GM21367 (cell line): Measurements from ENCODE around the gene FNDC3B.
"Not testable (repeated sequence)": the region's sequence is repeated elsewhere in the genome, so short reads cannot be mapped to it uniquely, and the experiment has no call there.

ENCODE experiments used
- ATAC-seq: cut with Tn5 transposase; IDR thresholded peaks from one replicate; pipeline ENCODE4 v1.9.1; 2021; ENCODE audit not compliant: unreplicated experiment

Gene FNDC3B

DNA sequence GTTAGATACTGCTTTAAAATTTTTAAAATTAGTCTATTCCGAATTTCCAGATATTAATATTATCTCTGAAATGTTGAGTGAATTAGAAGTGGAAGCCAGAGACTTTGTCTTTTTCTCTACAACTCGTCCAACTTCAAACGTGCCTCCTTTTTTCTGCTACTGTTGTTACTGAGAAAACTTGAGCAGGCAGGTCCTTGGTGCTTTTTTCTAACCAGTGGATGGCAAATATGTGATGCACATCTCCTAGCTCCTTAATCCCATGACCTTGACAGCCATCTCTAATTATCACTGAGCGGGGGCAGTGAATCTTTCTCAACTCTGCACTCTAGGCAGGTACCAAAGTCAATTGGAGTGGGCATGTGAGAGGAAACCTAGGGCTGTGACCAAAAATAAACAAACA is 50.7 kb downstream of the FNDC3B start:
- no peak for ATAC-seq

DNA sequence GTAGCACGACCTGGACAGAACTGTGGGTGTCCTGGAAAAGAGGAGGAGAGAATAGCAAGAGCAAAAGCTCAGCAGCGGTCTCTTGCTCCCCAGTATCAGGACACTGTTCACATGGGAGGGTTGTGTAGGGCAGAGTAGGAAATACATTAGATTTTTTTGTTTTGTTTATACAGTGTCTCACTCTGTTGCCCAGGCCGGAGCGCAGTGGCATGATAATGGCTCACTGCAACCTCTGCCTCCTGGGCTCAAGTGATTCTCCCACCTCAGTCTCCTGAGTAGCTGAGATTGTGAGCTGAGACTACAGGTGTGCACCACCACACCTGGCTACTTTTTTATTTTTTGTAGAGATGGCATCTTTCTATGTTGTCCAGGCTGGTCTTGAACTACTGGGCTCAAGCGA is 53.3 kb downstream of the FNDC3B start:
- no peak for ATAC-seq

DNA sequence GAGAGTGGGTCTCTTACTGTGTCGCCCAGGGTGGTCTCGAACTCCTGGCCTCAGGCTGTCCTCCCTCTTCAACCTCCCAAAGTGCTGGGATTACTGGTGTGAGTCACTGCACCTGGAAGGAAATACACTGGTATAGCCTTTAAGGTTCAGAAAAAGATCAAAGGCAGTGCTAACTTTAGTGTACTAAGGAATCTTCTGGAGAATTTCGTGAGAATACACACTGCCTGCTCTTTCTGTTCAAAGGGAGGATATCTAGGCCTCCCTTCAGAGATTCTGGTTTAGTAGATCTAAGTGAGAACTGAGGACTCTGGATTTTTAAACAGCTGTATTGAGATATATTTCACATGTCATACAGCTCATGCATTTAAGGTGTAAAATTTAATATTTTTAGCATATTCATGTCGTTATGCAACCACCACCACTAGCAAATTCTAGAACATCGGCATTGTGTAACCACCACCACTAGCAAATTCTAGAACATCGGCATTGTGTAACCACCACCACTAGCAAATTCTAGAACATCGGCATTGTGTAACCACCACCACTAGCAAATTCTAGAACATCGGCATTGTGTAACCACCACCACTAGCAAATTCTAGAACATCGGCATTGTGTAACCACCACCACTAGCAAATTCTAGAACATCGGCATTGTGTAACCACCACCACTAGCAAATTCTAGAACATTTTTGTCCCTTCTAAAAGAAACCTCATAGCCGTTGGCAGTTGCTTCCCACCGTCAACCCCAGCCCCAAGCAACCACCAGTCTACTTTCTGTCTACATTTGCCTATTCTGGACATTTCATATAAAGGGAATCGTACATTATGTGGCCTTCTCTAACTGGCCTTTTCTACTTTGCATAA is 54.4 kb downstream of the FNDC3B start:
- not testable (repeated sequence) for ATAC-seq

DNA sequence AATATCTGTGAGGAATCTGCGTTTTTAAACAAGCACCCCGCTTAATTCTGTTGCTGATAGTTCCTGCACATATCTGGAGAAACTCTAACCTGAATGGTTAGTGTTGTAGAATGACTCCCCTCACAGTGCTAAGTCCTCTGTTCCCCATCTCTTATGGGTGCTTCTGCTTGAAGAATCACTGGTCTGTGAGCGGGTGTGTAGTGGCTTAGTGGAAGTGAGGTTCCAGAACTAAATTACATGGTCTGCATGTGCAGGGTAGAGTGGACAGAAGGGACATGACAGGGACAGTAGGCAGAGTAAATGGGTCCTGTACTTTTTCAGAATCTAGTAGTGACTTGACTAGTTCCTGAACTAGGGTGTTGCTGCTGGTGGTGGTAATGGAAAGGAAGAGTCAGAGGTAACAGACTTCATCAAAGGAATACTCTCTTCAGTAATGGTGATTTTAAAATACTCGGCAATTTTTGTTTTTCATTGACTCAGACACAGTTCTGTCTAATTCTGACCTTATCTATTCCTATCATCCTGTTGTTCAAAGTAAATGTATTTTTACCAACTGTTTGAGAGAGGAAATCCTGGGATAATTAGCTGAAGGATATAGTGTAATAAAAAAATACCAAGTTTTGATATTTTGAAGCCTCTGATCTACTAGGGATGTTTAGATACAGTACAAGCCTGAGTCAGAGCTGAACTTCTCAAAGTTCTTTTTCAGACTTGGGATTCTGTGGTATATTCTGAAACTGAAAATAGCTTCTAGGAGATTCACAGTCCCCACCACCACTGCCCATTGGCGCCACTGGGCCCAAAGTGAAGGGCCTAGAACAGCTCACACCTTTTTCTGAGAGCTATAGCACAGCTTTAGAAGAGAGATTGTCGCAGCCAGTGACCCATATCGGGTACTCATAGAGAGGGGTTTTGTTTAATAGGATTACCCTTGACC is 55.5 kb downstream of the FNDC3B start:
- ATAC-seq = peak; percentile 92

DNA sequence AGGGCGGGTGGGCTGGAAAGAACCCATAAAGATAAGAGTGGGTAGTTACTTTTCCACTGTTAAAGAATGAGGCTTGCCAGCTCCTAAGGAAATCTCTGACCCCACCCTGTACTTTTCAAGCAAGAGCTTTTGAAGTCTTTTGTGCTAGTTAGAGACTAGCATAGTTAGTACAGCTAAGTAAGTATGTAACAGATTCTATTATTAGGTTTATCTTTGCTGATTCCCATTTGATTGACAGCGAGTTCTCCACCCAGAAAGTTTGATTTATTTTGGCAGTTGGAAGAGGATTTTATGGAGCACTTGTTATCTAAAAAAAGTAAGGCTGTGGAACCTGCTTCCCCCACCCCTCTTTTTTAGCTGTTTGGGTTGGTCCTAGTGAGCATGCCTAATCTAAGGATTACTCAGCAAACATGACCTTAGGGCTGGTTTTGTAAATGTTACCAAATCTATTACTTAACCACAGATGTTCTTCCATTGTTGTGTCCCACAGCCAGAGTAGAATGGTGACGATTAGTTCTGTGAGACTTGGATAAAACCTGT is 57.6 kb downstream of the FNDC3B start:
- no peak for ATAC-seq

DNA sequence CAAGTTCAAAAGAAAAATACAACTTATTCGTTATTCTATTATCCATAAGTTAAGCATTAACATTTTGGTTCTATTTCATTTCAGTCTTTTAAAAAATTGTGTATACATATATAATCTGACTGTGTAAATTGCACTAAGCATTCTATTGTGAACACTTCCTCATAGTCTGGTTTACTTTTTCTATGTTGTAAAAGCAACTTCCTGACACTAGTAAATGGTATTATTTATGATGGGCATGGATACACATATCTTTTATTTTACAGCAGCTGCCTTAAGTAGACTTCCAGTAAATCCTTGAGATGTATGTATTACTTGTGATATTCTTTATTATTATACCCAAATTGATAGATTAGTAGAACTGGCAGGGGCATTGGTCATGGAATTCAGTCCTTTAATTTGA is 58.2 kb downstream of the FNDC3B start:
- ATAC-seq = no peak

DNA sequence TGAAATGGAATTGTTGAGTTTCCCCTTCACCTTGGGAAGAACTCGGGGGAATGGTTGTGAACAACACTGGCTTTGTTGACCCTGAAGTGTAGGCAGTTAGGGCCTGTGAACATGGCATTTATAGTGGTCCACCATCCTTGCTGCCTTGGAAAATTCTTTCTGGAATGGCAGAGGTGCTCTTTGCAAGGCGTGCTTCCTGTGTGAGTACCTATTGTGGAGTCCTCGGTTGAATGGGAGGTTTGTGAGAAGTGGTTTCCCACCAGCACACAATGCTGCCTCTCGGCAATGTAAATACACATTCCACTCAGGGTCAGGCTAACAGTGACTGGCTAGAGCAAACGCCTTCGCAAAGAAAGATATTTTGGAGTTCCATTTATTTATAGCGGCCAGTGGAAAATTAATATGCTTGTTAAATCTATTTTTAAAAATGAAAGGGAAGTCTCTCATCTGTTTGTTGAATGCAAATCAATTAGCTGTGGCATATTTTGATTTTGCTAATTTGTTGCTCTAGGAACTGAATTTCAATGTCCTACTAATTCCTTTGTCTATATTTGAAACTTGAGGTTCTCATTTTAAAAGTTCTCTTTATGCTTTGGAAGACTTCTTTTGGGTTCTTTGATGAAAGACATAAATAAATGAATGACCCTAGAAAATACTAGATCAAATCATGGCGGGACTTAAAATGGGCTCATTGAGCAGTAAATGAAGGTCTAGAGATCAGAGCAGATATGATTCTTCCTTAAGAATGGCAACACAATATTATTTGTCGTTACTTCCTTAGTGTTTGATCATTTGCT is 59.5 kb downstream of the FNDC3B start:
- ATAC-seq = no peak

DNA sequence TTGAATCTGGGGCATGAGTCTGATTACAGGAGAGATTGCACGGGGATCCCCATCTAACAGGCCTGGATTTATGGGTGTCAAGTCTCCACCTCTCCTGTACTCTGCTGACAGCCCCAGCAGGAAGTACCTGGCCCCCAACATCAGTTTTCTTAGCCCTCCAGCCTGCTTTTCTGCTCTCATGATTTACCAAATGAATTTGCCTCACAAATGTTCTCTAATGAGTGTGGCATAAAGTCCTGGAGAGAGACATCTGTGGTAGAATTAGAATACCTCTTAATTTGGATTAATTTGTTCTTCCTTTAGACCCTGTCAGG is 60.1 kb downstream of the FNDC3B start:
- ATAC-seq = no peak

DNA sequence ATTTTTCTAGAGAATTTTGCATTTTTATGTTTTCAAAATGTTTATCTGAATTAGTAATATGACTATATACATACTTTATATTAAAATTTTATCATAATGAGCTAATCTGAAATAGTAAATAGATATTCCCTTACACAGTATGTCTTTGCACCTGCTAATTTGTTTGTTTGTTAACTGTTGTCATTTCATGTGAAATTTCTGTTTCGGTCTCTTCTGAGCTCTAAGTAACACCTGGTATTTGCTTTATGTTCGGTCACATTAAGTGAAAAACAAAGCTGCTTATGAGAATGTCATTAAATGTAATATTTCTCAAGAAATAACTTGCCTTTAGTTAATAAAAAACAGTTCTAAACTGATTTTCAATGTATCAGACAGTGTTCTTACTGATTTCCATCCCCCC is 61.1 kb downstream of the FNDC3B start:
- ATAC-seq = peak; percentile 35

DNA sequence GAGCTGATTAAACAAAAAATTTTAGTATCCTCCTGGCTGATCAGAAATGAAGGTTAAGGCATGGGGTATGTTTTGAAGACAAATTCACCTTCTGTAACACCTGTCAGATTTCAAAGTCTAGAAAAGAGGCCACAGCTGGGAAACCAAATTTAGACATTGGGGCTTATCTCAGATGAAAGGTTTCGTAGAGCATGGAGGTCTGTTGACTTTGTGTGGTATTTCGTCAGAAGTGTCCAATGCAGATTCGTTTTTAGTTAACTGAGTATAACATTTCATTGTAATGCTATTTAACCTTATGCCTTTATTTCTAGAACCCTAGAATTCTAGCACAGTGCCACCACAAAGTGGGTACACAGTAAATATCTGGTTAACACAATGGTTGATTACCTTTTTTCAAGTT is 61.7 kb downstream of the FNDC3B start:
- ATAC-seq = no peak

DNA sequence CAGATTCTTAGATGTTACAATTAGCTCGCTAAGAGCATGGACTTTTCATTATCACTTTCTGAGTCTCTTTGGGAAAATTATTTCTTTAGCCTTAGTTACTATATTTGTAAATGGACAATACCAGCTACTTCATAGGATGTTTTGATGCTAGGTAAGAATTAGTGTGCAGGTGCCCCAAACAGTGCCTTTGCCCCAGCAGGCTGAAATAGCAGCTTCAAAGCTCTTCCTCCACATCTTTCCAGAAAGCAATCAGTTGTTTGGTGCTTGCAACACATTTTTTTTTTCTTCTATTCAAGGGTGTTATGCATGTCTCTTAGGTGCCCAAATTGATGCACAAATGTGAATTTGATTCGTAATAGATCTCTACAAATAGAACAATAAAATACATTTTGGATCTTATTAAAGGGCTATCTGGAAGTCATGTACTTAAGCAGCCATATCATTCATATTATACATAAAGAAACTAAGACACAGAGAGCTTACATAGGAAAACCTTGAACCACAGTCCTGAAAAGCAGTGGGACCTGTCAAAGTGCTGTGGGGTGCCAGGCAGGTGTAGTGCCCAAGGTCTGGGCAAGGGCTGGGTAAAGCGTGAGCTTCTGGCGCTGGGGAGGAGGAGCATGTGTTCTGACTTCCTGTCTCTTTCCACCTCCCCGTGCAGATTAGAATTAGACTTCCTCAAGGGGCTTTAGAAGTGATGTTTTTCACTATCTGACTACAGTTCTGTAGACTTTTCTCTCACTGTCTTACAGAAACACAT is 62.9 kb downstream of the FNDC3B start:
- peak; percentile 24 for ATAC-seq

DNA sequence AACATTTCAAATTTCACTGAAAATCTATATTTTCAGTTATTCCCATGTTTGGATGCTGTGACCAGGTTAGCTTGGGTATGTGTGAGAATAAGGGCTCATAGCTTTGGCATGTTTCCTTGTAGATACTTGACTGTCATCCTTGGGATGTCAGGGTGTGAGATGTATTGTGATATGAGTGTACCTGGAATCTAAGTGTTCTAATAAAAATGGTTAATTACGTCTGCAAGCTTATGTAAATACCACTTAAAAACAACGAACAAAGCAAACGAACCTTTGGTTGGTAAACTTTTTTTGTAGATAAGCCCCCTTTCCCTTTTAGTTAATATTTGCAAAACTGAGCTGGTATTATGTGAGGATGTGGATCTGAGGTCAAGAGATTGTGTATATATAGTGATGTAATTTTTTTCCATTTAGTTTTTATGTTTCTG is 63.5 kb downstream of the FNDC3B start:
- no peak for ATAC-seq

DNA sequence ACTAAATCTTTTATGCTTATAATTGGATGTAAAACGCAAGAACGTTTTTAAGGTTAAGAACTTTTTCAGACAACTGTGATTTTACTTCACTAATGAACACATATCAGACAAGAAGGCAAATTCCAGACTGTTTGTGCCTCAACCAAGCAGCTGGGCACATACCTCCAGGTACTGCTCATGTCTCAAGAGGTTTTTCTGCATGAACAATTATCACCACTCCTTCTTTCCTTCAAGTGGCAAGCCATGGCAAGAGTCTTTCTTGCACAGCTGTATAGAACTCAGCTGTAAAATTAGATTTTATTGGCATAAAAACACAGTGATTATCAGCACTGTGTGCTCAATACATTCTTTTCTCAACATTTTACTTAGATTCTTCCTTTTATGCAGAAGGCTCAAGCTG is 64.3 kb downstream of the FNDC3B start:
- no peak for ATAC-seq

DNA sequence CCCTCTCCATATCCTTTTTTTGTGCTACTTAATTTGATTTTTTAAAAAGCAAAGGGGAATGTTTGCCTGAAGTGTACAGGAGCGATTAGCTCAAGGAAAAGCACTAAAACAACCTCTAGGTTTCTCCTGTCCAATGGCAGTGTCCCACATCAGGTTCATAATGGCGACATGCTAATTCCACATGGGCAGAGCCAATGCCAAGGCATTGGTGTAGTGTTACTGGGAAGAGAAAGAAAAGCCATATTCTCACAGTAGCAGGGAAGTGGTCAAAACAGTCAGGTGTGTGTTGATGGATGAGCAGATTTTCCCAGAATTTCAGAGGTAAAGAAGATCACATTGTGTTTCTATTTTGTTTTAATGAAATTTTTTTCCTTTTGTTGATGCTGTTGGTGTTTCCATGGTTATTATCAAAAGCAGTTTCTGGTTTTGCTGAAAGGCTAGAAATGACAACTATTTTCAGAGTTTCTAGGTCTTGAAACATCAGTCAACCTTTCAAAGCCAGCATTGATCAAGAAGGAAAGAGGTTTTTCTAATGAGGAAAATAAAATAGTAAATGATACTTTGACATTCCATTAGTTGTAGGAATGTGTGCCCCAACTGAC is 65.2 kb downstream of the FNDC3B start:
- ATAC-seq = no peak

DNA sequence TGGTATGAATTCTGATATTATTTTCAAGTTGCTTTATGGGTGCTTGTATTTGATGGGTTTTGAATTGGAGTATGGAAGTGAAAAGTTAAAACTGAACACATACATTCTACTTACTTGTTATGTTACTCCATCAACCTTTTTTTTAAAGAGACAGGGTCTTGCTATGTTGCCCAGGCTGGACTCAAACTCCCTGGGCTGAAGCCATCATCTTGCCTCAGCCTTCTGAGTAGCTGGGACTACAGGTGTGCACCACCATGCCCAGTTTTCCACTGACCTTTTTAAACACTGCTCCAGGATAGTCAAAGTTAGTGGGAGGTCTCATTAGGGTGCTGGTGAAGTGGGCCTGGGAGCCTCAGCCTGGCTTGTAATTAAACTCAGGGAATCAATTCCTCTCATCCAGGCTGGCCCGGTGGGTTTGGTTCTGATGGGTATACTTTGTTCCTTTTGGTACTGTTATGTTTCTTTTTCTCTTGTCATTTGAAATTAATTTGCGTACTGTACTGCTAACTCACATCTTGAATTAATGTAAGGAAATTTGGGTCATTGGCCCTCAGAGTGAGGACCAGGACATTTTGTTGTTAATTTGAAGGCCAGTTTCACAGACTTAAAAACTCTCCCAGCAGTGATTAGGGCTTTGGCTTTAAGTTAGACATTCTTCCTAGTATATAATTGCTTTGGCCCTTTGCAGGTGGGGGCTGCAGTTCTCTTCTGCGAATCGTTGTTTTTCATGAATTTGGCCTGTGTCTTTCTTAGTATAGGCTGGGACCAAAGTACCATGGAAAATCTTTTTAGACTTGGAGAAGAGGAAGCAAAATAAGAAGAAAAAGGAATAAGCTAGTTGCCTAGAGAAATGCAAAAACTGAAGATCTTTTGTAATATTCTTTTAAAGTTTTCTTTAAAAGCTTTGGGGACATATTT is 66.9 kb downstream of the FNDC3B start:
- ATAC-seq = no peak

DNA sequence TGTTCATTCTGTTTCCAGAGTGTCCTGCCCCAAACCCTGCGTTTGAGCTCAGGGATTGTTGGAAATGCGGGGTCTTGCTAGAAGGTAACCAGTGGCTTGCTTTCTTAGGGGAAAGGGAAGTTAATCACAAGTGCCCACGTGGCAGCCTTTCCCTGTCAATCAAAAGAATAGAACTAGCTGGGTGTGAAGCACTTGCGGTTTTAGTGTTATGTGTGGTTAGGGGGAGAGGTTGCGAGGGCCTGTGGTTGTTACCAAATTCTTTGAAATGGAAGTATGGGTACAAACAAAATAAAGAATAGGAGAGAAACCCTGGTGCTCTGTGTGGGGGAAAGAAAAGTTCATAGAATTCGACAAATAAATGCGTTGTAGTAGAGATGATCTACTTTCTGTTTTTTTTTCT is 67.6 kb downstream of the FNDC3B start:
- peak; percentile 51 for ATAC-seq

DNA sequence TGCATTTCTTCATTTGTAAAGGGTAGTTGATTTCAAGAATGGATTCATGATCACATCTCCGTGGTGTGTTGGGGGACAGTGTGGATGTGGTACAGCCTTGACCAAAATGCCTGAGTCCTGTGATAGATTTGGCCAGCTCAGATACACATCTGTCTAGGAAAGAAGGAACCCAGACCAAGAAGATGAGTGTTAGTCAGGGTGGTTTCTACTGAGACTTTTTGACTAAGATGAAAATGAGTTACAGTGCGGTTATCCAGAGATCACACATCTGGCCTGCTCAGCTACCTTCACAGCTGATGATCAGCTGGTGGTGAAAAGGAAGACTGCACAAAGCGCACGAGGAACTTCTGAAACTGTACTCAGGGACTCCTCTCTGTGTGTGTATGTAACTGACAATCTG is 68.0 kb downstream of the FNDC3B start:
- peak; percentile 80 for ATAC-seq

DNA sequence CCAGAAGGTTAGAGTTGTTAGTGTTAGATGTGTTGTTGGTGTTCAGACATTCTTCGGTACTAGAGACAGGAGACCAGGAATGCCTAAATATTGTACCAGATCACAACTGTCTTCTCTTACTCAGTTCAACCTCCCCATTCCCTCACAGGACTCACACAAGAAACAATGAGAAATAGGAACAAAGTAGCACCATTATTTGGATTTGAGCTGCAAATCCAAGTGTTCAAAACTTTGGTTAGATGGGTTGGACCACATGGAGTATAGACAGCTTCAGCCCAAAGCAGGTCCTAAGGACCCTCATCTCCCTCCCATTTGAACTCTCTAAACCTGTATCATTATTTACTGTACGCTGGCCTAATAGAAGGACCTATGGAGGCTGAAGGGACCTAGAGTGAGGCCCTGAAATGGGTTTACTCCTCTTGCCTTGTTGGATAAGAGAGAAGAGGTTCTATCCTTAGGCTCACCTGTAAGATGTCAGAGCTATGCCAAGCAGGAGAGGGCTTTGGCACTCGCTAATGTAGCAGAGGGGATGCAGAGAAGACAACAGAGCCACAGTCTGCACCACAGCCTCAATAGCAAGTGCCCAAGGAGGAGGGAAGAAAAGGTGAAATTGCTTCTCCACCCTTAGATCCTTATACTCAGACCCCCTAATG is 70.9 kb downstream of the FNDC3B start:
- ATAC-seq = no peak
